ENCODE measurements around the gene RPS19. TPM values are rescaled to one million over a fixed set of nuclear protein-coding genes. Genes with fewer than 3 reads are reported as not detected.
A peak's percentile ranks its signal among the peaks of the same experiment; 100 is the strongest.

RPS19 gene
- total and polyA plus RNA-seq, 10 of the 15 experiments (the other 5 are each of a cell fraction or from before 2014, with no cell fraction given): 2,615 to 5,578 (median 4,127) TPM

DNA sequence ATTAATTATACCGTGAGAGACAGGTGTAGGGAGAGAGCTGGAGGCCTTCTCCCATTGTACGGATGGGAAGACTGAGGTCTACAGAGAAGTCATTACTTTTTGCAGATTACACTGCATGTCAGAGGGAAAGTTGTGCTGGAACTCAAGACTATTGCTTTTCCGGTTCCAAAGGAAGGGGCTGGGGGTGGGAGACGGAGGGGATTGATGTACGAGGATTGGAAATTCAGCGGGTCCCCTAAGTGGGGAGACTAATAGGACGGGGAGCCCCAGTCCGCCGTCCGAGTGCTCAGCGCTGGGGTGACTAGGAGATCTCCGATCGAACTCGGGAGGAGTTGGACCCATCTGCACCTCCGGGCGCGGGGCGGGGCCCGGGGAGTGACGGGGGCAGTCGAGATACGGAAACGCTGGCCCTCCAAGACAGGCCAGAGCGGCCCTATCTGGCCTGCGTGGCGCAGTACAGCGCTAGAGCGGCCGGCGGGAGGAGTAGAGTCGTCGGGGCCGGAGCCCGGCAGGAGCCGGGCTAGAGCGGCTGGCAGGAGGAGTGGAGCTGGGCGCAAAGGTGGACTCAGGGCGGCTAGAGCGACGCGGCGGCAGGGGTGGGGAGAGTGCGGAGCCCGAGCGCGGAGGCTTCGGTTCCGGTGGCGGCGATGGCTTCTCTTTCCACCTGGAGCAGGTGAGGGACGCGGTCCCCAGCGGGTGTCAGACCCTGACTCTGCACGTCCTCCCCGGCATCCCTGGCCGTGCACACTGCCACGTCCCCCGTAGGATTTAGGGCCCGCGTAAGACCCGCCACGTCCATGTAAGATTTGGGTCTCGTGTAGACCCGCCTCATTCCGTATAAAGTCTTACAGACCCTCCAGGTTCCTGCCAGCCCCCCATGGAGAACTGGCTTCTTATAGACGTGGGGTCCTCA, 24.0 kb downstream of the RPS19 start (continued):
- TF ChIP-seq STAT1 (conservative IDR thresholded peaks at IDR 0.05): no peak
- TF ChIP-seq YBX1 (IDR thresholded peaks at IDR 0.05): no peak
- TF ChIP-seq BCL3 (IDR thresholded peaks at IDR 0.05; ENCODE audit: borderline replicate concordance, insufficient read depth, low read depth, low read length, poor library complexity, severe bottlenecking): peak; percentile 81
- TF ChIP-seq CHD2 (IDR thresholded peaks at IDR 0.05; ENCODE audit: borderline replicate concordance, low read depth, low read length): peak; percentile 83
- no peak for TF ChIP-seq WRNIP1 (IDR thresholded peaks at IDR 0.05; ENCODE audit: borderline replicate concordance, low read depth, low read length)
- TF ChIP-seq ZBTB11 (CRISPR knock-in tag; IDR thresholded peaks at IDR 0.05): no peak
- TF ChIP-seq YY1 (IDR thresholded peaks at IDR 0.05; ENCODE audit: low read depth, low read length): peak; percentile 88
- peak; percentile 98 for TF ChIP-seq IKZF1 (conservative IDR thresholded peaks at IDR 0.05)
- TF ChIP-seq CBX3 (IDR thresholded peaks at IDR 0.05; ENCODE audit: borderline replicate concordance, low read depth): no peak
- 0 out of 2 replicates have a peak, but pooled peaks have one; percentile 17 for TF ChIP-seq E2F4 (IDR thresholded peaks at IDR 0.05; ENCODE audit: low read depth, low read length)
- no peak for TF ChIP-seq ZNF384 (IDR thresholded peaks at IDR 0.05; ENCODE audit: borderline replicate concordance, low read depth, low read length)
- no peak for TF ChIP-seq BMI1 (IDR thresholded peaks at IDR 0.05; ENCODE audit: borderline replicate concordance)
- TF ChIP-seq, protein P1, sequence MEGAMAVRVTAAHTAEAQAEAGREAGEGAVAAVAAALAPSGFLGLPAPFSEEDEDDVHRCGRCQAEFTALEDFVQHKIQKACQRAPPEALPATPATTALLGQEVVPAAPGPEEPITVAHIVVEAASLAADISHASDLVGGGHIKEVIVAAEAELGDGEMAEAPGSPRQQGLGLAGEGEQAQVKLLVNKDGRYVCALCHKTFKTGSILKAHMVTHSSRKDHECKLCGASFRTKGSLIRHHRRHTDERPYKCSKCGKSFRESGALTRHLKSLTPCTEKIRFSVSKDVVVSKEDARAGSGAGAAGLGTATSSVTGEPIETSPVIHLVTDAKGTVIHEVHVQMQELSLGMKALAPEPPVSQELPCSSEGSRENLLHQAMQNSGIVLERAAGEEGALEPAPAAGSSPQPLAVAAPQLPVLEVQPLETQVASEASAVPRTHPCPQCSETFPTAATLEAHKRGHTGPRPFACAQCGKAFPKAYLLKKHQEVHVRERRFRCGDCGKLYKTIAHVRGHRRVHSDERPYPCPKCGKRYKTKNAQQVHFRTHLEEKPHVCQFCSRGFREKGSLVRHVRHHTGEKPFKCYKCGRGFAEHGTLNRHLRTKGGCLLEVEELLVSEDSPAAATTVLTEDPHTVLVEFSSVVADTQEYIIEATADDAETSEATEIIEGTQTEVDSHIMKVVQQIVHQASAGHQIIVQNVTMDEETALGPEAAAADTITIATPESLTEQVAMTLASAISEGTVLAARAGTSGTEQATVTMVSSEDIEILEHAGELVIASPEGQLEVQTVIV (IDR thresholded peaks at IDR 0.05; ENCODE audit: borderline replicate concordance, partially characterized antibody): peak; percentile 71
- peak in 1 of 2 experiments; percentile 95; a peak in 2 of 3 replicates for TF ChIP-seq EGR1 (IDR thresholded peaks at IDR 0.05; ENCODE audit: borderline replicate concordance in 1 of 2, low read depth in 2 of 2, low read length in 2 of 2)
- TF ChIP-seq EZH2 (IDR thresholded peaks at IDR 0.05; ENCODE audit: borderline replicate concordance, control insufficient read depth, low read depth, low read length): no peak
- no peak for TF ChIP-seq USF2 (IDR thresholded peaks at IDR 0.05; ENCODE audit: borderline replicate concordance, low read depth, low read length)
- TF ChIP-seq FOS (IDR thresholded peaks at IDR 0.05; ENCODE audit: borderline replicate concordance, extremely low read depth, insufficient read length): no peak
- TF ChIP-seq SUZ12 (IDR thresholded peaks at IDR 0.05; ENCODE audit: unreplicated experiment): no peak

Measured in GM12878 (cell line).